SH-SY5Y (cell line): Measurements from ENCODE around the gene IL1RN.

Experiments
- GATA2 ChIP-seq: IDR thresholded peaks from 2 replicates; pipeline ENCODE4 v1.6.1; 2011; ENCODE audit warnings: mild to moderate bottlenecking, low read depth, low read length
- GATA3 ChIP-seq: IDR thresholded peaks from 2 replicates; pipeline ENCODE4 v1.6.1; 2011; ENCODE audit warnings: low read depth, mild to moderate bottlenecking, low read length, moderate library complexity

The IL1RN gene

GRCh38 chr2:113092864-113093612 lies 34.4 kb upstream of the IL1RN start:
- TF ChIP-seq GATA3 (no peak), GATA2 (no peak)

- TF ChIP-seq GATA2 (no peak), GATA3 (no peak)
Observed at GRCh38 chr2:113093613-113093977, 33.8 kb upstream of the IL1RN start.

- TF ChIP-seq GATA3 (no peak), GATA2 (no peak)
Observed at GRCh38 chr2:113098041-113098440, 29.4 kb upstream of the IL1RN start.

GRCh38 chr2:113098532-113098931 lies 28.9 kb upstream of the IL1RN start:
- TF ChIP-seq GATA2 (no peak), GATA3 (no peak)

GRCh38 chr2:113102133-113102532 lies 25.3 kb upstream of the IL1RN start:
- TF ChIP-seq GATA3 (no peak), GATA2 (no peak)

GRCh38 chr2:113103277-113103676 lies 24.1 kb upstream of the IL1RN start:
- TF ChIP-seq GATA3 (no peak), GATA2 (no peak)

- TF ChIP-seq GATA2 (no peak), GATA3 (no peak)
Observed at GRCh38 chr2:113104054-113104611, 23.3 kb upstream of the IL1RN start.

GRCh38 chr2:113105047-113105785 lies 22.2 kb upstream of the IL1RN start:
- TF ChIP-seq GATA2 (no peak), GATA3 (no peak)

GRCh38 chr2:113111121-113111520 lies 16.3 kb upstream of the IL1RN start:
- TF ChIP-seq GATA2 (no peak), GATA3 (no peak)

- TF ChIP-seq GATA3 (no peak), GATA2 (no peak)
Observed at GRCh38 chr2:113111823-113112287, 15.5 kb upstream of the IL1RN start.

GRCh38 chr2:113112441-113112840 lies 15.0 kb upstream of the IL1RN start:
- no peak for TF ChIP-seq GATA3
- no peak for TF ChIP-seq GATA2

GRCh38 chr2:113112871-113113270 lies 14.5 kb upstream of the IL1RN start:
- TF ChIP-seq GATA3 (no peak), GATA2 (no peak)

GRCh38 chr2:113113807-113114206 lies 13.6 kb upstream of the IL1RN start:
- no peak for TF ChIP-seq GATA2
- TF ChIP-seq GATA3, result no peak

GRCh38 chr2:113114224-113114945 lies 13.0 kb upstream of the IL1RN start:
- TF ChIP-seq GATA3 (no peak), GATA2 (no peak)
